HG03378 (cell line): ENCODE data around the gene KLHDC10.
"Not testable (repeated sequence)": the region's sequence is repeated elsewhere in the genome, so short reads cannot be mapped to it uniquely, and the experiment has no call there.

ENCODE experiments used
- ATAC-seq: cut with Tn5 transposase; IDR thresholded peaks from one replicate; pipeline ENCODE4 v1.9.1; 2021; ENCODE audit warnings: mild to moderate bottlenecking, moderate library complexity; ENCODE audit not compliant: unreplicated experiment

Gene KLHDC10

DNA sequence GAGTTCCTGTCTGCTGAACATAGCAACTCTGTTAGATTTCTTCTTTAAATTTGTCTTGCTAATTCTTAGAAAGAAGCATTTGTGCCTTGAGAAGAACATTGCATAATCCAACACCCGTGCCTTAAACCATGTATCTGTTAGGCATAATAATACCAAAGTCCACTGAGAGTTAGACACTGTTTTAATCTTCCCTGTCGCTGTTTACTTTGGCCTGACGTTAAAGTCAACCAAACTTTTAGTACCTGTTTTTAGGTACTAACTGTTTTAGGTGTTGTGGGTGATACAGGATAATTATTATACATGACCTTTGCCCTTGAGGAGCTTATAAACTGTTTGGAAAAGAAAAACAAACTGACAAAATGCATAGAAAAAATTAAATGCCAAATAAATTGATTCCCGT is 43.6 kb downstream of the KLHDC10 start:
- ATAC-seq, result no peak

DNA sequence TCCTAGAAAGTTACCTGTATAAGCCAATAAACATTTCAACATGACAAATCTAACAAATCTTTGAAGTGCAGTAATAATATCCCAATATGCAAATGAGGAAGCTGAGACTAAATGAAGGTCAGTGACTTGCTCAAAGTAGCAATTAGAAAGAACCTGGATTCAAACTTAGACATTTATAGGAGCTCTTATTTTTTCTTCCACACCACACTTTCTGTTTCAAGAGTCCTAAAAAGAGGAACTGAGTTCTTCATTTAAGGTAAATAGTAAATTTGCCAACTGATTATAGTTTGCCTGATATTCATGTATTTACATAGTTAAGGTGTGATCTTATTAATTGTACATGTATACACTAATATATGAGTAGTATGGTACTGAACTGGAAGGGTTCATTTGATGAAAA is 44.0 kb downstream of the KLHDC10 start:
- no peak for ATAC-seq

DNA sequence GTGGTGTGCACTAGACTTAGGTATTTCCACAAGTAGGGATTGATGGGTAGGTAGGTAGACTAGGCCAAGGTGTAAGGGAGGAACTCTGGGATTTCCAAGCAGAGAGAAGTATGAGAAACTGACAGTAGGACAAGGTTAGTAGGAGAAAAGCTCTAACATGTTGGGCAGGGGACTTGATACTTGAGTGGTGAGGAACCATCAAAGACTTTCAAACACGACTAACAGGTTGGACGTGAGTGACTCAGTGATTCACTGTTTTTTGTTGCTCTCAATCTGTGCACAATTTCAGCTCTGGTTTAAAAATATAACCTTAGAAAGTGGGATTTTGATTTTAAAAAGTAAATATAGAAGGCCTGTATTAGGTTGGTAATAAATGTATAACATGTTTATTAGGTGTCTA is 44.4 kb downstream of the KLHDC10 start:
- no peak for ATAC-seq

DNA sequence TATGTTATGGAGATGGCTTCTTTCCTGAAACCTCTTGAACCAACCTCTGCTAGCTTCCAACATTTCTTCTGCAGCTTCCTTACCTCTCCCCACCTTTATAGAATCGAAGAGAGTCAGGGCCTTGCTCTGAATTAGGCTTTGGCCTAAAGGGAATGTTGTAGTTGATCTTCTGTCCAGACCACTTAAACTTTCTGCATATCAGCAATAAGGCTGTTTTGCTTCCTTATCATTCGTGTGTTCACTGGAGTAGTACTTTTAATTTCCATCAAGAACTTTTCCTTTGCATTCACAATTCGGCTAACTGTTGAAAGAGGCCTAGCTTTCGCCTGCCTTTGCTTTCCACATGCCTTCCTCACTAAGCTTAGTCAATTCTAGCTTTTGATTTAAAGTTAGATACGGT is 48.0 kb downstream of the KLHDC10 start:
- no peak for ATAC-seq

DNA sequence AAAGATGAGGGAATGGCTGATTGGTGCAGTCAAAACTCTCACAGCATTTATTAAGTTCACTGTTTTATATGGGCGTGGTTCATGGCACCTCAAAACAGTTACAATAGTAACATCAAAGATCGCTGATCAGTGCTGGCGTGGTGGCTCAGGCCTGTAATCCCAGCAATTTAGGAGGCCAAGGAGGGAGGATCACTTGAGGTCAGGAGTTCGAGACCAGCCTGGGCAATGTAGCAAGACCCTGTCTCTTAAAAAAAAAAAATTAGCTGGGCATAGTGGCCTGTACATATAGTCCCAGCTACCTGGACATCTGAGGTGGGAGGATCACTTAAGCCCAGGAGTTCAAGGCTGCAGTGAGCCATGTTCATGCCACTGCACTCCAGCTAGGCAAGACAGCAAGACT is 48.5 kb downstream of the KLHDC10 start:
- no peak for ATAC-seq

DNA sequence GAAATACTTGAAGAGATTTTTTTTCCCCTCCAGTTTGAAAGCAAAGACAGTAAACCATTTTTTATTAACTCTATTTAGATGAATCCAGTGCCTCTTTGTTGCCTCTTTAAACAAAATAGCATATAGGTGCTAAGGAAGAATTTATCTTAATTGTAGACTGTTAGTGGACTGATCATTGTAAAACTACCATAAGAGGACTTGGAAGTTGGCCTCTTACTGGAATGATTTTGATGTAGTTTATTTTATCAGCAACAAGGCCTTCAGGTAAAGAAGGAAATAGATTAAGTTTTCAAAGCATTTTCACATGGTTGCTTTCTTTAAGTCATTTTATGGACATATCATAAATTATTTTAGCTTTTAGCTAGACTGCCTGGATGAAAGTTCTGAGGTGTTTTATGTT is 53.2 kb downstream of the KLHDC10 start:
- no peak for ATAC-seq

DNA sequence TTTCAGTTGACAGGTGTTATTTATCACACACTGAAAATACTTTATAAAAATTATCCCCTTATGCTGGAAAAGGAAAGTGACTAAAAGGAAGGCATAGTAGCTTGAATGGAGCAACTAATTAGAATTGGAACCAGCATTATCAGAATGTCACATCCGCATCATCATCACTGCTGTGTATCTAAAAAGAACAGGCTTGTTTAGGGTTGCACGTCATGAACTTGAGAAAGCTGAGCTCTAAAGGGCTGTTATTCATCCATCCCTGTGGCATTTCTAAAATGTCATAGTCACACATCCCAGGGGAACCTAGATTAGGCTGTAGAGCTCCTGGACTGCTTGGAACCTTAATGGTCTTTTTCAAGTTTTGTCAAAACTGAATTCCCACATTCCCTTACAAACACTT is 54.4 kb downstream of the KLHDC10 start:
- ATAC-seq, result no peak

DNA sequence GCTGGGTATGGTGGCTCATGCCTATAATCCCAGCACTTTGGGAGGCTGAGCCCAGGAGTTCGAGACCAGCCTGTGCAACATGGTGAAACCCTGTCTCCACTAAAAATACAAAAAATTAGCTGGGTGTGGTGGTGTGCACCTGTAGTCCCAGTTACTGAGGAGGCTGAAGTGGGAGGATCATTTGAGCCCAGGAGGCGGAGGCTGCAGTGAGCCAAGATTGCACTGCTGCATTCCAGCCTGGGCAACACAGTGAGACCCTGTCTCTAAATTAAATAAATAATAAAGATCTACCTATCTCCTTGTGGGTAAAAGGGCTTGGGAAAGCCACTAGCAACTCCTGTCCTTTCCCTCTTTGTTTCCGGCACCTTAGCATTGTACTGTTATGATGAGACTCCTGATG is 56.5 kb downstream of the KLHDC10 start:
- not testable (repeated sequence) for ATAC-seq

DNA sequence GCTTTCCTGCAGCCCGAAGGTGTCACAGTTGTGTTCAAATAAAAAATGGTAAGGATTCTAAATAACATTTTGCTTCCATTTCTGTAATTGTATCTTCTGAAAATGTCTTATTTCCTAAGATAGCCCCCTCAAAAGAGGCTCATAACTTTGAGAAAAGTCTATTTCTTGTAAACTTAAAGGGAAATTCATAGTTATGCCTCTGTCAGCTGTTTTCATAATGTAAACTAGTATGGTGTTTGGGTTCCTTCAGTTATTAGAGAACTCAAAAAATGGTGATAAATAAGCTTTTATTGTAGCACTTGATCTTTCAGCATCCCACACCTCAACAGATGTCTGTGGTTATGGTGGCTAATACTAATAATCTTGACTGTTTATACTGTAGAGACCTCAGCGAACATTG is 57.1 kb downstream of the KLHDC10 start:
- ATAC-seq, result no peak

DNA sequence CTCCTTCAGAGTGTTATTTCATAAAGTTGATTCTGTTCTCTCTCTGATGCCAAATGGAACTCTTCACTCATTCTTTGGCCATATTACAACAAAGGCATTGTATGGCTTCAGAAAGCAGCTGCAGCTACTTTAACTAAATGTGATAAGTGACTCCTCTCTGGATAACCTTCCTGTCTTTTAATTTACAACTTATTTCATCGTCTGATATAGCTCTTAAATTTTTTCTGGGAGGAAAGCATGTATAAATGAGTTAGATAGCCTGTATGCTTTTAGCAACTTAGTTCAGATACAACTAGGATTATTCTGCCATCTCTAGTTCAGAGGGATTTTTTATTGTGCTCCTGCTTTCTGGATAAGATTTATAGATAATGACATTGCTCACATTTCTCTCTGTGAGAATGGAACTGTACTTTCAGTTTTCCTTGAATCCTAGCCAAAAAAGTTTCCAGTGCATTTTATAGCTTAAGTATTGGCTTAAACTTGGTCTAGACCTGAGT is 57.5 kb downstream of the KLHDC10 start:
- no peak for ATAC-seq

DNA sequence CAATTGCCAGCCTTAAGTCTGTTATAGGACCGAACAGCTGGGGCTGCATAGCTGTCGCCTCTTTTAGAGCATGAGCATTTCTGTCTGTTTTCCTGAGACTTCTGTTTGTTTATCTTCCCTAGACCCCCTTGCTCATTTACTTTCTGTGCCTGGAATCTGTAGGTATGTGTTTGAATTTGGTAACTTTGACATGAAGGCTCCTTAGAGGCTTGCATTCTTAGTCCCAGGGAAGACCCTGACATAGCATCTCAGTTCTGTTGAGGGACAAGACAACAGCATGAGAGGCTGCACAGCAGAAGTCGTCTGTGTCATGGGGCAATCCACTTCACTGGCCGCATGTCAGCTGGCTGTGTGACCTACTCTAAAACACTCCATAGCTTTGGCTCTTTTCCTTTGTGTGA is 58.7 kb downstream of the KLHDC10 start:
- ATAC-seq, result no peak

DNA sequence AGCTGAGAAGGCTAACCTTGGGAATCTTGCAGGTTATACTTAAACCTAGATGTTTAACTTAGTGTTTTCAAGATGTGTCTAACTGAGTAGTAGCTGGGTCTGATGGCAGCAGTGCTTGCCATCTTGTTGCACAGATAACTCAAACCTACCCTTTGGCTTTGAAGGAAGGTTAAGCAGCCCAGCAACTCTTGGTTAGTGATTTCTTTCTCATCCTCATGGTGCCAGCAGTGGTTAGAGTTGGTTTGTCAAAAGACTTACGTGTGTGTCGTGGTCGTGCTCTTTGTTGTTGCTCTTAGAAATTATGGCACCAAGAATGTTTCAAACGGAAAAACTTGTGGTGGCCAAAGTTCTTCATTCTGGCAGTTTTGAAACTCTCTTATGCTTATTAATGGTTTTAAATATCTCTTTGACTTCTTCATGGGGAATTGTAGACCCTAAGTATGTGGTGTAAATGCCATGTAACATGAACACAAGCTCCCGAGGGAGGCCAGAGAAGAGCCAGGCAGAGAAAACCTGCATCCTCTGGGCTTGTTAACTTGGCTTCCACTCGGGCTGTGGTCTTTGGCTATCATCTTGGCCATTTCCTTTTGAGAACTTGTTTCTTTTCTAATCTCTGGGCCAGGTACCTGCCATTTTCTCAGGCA is 61.0 kb downstream of the KLHDC10 start:
- ATAC-seq, result no peak

DNA sequence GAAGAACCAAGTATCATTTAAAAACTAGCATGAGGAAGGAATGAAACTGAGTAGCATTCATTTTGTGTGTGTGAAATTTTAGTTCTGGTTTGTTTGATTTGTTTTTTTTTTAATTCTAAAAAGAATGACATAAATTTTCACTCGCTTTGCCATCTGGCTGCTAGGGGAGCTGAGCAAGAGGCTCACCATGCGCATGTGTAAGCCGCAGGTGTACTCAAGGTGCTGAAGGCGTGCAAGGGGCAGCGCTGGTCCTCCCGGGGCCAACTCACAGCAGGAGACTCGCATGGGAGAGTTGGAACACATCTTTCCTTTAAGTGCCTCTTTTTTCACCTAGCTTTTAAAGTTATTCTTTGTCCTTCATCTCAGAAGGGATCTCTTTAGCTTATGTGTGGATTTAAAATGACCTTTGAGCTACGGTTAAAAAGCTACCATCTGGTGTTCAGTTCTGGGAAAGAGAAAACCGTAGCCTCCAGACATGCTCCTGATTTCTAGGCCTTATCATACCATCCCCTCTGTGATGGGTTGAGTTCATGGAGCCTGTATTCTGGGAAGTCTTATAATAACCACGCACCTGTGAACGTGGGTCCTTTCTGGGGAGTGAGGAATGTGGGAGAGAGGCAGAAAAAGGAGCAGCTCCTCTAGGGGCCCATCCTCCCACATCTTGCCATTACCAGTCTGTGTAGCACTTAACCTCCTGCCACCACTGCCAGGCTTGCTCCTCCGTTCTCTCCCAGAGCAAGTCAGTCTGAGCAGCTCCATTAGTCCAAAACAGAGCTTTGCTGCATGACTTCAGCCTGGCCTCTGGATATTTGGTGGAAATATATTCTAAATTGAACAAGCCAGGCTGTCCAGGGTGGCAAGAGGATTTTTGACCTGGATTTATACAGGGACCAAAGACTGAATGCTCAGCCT is 61.9 kb downstream of the KLHDC10 start:
- no peak for ATAC-seq

DNA sequence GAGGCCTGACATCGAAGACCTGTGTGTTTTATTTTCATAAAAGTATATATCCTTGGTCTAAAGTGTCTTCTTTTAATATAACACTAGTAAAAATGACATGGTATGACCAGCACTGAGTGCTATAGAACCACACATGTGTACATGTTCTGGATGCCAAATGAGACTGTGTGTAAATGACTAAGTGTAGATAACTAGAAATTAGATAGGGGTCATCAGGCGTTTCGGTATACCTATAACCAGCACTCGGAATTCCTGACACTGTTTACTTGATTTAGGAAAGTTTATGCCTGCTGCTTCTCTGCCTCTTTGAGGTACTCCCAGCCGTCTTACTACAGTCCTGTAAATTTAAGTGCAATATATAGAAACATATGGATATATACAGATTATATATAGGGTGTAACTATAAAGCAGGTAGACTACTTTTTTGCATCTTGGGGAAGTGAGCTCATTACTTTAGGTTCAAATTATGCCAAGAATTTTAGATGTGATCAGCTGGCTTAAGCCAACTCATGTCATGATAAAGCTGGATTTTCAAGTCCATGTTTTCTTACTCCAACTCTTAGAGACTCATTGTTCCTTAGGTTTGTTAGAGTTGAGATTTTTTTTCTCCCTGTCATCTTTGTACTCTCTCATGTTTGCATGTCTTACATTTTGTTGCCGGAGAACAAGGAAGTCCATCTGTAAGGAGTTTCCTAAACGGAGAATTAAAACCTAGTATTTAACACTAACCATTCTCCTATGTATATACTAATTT is 62.9 kb downstream of the KLHDC10 start:
- ATAC-seq, result no peak

DNA sequence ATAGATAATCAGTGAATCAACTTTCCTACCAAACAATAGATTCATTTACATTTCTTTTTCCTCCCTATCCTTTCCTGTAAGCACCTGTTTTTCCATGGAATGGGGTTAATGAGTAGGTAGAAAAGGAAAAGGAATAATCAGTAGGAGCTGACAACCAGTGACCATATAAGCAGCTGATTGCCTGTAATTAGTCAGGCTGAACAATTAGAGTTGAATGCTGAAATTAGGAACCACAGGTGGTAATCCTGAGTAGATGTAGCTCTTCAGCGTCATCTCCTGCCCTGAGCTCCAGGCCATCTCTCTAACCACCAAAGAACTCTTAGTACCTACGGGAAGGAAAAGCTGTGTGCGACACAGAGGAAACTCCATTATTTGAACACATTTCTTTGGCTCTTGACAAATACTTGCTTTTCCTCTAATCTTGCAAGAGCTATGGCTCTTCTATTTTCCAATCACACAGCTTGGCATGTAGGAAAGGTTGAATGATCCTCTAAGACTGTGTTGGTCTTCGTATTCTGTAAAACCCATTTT is 63.8 kb downstream of the KLHDC10 start:
- no peak for ATAC-seq

DNA sequence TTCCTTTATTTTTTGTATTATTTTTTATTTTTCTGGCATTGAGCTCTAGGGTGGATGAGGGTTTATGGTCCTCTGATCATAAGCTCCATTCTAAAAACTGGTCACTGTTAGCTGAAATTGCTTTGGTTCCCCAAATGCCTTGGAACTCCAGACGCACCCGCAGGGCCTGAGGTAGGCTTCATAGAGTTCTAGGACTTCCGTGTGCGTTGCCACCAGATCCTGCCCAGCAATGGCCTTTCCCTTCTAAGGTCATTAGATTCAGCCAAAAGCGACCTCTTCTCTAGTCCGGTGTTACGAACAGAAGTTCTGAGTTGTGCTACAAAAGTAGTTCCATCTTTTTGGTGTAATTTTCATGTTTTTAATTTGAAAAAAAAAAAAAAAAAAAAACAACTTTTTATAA is 64.4 kb downstream of the KLHDC10 start:
- ATAC-seq, result no peak

DNA sequence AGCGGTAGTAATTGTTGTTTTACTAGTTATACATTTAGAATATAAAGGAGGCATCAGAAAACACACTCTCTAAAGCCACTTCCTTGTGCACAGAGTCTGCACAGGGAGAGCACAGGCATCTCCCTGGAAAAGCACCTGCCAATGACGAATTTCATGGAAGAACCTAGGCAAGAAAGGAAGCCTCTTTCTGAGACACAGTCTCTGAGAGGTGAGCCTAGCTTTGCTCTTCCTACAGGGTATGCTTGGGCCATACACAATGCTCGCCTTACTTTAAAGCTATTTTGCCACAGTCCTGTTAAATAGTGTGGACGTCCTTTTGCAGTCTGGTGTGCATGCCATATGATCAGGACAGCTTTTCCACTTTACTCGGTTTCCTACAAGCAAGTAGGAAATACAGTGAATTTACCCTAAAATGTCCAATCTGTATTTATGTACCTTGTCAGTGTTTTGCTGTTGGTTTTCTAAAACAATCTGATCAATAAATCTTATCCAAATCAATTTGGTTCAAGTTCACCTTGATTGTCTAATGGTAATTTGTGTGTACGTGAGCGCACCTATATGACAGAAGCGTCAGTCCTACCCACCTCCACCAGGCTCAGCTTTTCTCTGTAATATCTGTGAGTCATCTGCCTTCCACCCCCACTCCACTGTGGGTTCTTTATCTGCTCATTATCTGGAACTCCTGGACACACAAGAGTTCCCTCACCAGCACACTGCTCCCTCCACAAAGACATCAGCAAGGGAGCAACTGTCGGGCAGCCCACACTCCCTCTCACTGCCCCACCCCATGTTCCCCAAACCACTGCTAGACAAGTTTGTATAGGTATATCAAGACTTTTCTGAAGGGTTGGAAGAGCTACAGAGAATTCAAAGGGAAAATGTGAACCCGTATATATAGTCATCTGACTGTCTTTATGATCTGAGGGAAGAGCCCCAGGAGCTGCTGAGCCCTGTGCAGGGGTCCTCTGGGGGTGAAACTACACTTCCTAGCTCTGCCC is 65.2 kb downstream of the KLHDC10 start:
- no peak for ATAC-seq

DNA sequence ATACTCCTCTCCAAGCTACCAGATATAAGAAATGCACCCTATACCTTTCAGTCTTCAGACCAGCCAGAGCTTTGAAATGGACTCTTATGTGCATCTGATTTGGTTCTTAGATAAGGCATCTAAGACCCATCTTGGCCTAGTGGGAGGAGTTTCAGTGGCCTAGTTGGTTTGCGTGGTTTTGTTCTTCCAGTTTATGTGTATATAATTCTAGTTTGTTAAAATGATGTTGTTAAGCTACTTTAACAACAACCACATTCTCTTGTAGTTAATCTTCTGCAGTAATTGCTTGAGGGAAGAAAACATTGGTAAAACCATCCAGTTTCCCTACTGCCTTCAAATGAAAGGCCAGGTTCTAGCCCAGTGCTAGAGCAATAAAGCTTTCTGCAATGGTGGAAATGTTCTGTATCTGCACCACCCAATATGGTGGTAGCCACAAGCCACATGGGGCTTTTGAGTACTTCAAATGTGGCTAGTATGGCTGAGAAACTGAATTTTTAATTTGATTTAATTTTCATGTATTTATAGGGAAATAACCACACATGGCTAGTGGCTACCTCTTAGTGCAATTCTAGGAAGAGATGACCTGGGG is 66.3 kb downstream of the KLHDC10 start:
- no peak for ATAC-seq

DNA sequence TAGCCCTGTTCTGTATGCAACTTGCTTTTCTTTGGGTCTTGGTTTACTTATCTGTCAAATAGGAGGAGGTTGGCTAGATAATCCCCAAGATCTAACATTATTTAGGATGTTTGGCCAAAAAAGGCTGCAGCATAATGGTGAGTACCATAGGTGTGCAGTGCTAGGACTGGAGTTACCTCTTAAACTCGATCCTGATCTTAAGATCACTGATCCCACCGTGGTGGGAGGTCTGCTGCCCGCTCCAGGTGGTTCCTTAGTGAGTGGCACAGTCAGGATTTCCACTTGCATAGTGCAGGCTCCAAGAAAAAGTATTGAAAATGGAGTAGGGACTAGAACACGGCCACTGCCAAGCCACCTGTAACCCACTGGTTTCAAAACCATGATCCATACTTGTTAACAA is 66.9 kb downstream of the KLHDC10 start:
- ATAC-seq, result no peak
